Stimulated activated CD4-positive, alpha-beta T cell treated with anti-CD3 and anti-CD28 coated beads, Interleukin-4, amount 100 ng/mL, for 48 hours (primary cell): ENCODE data around the gene PDE4D.
"Not testable (repeated sequence)": the region's sequence is repeated elsewhere in the genome, so short reads cannot be mapped to it uniquely, and the experiment has no call there.

Experiments used
- DNase-seq, 2 donors: peaks; one replicate each; pipeline ENCODE4 v3.0.0-alpha.2; 2020; ENCODE audit warnings: low read depth in 2 of 2

PDE4D gene

GRCh38 chr5:59703789-59704188 is 189.7 kb downstream of the PDE4D start:
- DNase-seq, result no peak

GRCh38 chr5:59698207-59699178 is 195.0 kb downstream of the PDE4D start:
- DNase-seq, result no peak

- DNase-seq, result no peak
These were observed 199.1 kb downstream of the PDE4D start for GRCh38 chr5:59694411-59694810.

- no peak for DNase-seq
These were observed 199.8 kb downstream of the PDE4D start for GRCh38 chr5:59693492-59694309.

- no peak for DNase-seq
These were observed 207.7 kb downstream of the PDE4D start for GRCh38 chr5:59685793-59686192.

GRCh38 chr5:59685191-59685530 is 208.4 kb downstream of the PDE4D start:
- DNase-seq, result no peak

GRCh38 chr5:59684388-59685190 is 208.9 kb downstream of the PDE4D start:
- DNase-seq, result no peak

GRCh38 chr5:59683311-59683710 is 210.2 kb downstream of the PDE4D start:
- no peak for DNase-seq

GRCh38 chr5:59682542-59682941 is 211.0 kb downstream of the PDE4D start:
- DNase-seq, result no peak

- DNase-seq, result no peak
These were observed 214.6 kb downstream of the PDE4D start for GRCh38 chr5:59678943-59679342.

GRCh38 chr5:59674763-59675162 is 218.8 kb downstream of the PDE4D start:
- DNase-seq, result no peak

GRCh38 chr5:59673438-59674058 is 220.0 kb downstream of the PDE4D start:
- DNase-seq, result no peak

- no peak for DNase-seq
These were observed 227.0 kb downstream of the PDE4D start for GRCh38 chr5:59666440-59667068.

GRCh38 chr5:59665832-59666203 is 227.7 kb downstream of the PDE4D start:
- DNase-seq, result not testable (repeated sequence)

- no peak for DNase-seq
These were observed 228.3 kb downstream of the PDE4D start for GRCh38 chr5:59665086-59665831.

GRCh38 chr5:59661954-59662615 is 231.4 kb downstream of the PDE4D start:
- no peak for DNase-seq

- DNase-seq, result no peak
These were observed 232.2 kb downstream of the PDE4D start for GRCh38 chr5:59661311-59661710.

GRCh38 chr5:59660737-59661136 is 232.8 kb downstream of the PDE4D start:
- DNase-seq, result no peak

- DNase-seq, result no peak
These were observed 236.9 kb downstream of the PDE4D start for GRCh38 chr5:59656351-59657254.
